Suppressor macrophage treated with lipopolysaccharide for 4 hours (primary cell): Measurements from ENCODE around the gene SF3B6.
"Not testable (repeated sequence)": the region's sequence is repeated elsewhere in the genome, so short reads cannot be mapped to it uniquely, and the experiment has no call there.

Experiments
- DNase-seq: peaks from one replicate; pipeline ENCODE4 v3.0.0-alpha.2; 2020

Gene SF3B6, protein sequence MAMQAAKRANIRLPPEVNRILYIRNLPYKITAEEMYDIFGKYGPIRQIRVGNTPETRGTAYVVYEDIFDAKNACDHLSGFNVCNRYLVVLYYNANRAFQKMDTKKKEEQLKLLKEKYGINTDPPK

DNA sequence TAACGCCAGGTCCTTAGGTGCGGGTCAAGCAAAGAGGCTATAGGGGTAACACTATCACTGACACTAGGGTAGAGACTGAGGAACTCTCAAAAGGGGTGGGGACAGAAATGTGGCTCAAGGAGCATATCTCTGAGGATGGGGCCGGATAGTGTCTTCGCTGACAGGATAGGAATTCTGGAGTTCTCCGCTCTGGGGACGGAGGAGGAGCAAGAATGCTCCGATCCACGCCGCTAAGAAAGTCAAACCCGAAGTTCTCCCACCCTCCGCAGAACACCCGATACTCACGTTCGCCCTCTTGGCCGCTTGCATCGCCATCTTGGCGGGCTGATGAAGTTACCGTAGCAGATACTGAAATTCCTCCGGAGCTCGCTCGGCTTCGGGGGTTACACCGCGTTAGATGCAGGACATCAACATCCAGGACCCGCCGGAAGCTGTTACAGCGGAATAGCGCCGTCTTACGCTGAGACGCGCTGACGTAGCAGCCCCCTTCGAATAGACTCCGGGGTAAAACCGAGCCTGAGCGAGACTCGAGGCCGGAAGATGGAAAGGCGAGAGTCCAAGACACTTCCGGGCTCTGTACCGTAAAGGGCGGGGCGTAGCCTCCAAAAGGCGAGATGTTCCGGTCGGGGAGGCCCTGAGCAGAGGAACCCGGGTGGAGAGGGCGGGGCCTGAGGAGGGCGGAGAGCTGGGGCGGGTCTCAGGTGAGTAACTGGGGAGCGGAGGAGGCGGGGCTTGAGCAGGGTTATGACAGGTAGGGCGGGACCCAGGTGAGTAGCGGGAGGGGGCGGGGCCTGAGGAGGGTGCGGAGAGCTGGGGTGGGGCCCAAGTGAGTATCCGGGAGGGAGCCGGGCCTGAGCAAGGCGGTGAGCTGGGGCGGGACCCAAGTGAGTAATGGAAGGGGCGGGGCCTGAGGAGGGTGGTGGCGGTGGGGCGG lies at the start of gene SF3B6:
SF3B6 (minus strand) TSS at position 412 of the 934 bp plus-strand sequence; CDS start at position 315, 97 bp downstream.
- DNase-seq: peak; percentile 99

DNA sequence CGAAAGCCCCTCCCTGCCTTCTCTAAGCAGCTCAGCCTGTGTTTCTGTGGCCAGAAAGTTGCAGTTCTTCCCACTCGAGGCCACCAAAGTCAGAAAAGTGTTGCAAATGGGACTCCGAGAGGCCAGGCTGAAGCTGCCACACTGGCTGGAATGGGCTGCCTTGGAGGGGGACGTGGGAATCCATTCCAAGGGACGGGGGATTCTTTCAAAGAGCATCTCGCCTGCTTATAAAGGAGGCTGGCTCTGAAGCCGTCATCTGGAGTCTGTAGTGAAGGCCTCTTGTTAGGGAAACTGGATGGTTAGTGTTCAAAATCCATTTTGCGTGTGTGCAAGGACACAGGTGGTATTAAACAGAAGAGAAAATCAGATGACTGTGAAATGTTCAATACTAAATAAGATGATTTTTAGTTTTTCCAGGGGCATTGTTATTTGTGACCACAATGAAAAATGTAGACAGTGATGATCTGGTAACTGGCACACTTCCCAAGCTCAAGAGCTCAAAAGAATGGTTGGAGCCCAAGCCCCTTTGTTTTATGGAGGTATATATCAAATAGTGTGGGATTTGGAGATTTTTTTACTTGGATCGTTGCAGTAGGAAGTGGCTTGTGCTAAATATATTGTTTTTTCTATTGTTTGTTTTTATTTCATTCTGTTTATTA lies 47.9 kb upstream of the SF3B6 start:
- DNase-seq: no peak

DNA sequence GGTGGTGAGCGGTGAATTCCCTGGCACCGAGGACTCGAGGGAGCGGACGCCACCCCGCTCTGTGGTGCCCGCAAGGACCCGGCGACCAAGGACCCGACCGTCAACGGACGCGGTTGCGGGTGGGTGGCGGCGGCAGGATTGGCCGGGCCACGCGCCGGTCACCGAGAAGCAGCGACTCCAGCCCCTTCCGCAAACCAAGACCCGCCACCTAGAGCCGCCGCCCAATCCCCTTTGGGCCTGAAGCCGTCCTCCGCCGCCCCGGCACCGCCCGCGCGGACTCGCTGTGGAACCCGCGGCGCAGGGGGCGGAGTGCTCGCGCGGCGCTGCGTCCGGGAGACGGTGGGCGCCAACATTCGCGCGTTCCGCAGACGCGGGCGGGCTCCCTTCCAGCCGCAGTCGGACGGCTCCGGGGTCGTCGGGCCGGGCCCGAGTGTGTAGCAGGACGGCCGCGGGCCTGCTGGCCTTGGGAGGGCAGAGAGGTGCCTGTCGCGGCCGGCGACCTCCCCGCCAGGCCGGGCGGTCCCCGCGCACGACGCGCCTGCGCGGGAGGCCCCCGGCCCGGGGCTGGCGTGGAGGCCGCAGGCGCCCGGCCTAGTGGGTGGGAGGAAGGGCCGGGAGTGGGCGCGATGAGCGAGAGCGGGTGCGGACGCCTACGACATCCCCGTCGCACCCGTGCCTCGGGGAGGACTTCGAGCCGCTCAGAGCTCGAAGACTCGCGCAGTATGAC lies 47.2 kb upstream of the SF3B6 start, which contains the start of the genes FAM228B and PFN4:
FAM228B (plus strand) TSS at position 275 of the 727 bp plus-strand sequence. CDS start 893 bp downstream, outside the sequence.
PFN4 (minus strand) TSS at position 140 of the 727 bp plus-strand sequence. CDS start 799 bp downstream, outside the sequence.
- DNase-seq: peak; percentile 91

DNA sequence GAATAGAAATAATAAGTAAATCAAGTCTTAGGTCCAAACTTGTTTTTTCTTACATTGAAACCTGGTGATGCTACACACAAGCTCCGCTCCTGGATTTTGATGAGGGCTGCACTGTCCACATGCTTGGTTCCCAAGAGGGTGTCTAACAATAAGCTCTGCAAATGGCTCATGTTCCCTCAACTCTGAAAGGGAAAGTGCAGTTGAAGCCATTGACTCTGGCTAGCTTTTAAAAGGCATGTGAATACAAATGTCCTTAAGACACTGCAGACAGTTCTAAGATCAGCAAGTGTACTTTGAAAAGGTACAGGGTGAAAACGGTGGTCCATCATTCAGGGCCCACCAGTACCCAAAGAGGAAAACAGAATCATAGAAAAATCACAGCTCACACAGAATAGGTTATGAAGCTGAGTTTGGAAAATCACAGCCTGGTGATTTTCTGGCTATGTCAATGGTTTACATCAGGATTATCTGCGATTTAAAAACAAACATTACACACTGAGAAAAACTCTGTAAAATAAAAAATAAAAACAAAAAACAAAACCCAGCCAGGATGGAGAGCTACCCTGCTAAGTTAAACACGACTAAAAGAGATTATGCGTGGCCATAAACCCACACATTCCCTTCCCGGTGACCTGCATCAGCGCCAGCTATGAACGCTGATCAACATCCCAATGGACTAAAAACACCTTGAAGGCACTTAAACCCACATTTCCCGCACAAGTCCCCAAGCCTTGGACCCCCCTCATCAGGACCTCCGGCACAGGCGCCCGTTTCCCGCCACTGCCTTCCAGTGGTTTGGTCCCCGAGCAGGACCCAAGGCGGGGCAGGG lies 46.5 kb upstream of the SF3B6 start:
- peak; percentile 6 for DNase-seq

DNA sequence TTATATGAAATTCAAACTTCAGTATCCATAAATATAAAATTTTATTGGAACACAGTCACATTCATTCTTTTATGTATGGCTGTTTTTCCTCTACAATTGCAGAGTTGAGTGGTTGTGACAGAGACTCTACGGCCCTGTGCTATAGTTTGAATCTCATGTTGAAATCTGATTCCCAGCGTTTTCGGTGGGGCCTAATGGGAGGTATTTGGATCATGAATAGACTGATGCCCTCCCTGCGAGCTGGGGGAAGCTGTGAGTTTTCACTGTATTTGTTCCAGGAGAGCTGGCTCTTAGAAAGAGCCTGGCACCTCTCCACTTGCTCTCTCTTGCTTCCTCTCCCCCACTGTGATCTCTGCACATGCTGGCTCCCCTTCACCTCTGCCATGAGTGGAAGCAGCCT lies 45.3 kb upstream of the SF3B6 start:
- no peak for DNase-seq

DNA sequence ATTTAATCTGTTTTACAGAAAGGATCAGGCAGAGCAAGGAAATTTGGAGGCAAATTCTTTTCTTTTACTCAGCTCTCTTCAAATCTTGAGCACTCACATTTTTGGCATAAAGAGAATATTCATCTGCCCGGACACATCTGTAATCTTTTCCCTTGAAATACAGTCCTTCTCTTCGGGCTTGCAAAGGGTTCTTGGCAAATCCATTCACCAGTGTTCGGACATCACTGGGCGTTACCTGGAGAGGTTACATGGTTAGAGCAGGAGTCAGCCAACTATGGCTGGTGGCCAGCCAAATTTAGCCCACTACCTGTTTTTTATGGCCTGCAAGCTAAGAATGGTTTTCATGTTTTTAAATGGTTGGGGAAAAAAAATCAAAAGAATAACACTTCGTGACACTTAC lies 44.9 kb upstream of the SF3B6 start:
- no peak for DNase-seq

DNA sequence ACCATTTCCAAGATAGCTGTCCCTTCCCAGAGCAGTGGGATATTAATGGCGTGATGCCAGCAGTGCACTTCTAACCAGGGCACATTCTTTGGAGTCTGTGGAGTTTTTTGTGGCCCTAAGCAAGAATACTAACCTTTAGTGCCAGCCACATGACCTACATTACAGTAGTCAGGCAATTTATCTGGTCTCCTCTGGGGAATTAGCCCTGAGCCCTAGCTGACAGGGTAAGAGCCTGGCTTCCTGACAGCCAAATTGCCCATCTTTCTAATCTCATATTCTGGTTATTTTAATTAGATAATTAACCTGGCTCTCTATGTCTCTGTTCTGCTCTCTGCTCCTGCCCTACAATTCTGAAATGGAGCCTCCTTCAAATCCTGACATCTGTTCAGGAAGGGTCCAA lies 41.8 kb upstream of the SF3B6 start:
- no peak for DNase-seq

DNA sequence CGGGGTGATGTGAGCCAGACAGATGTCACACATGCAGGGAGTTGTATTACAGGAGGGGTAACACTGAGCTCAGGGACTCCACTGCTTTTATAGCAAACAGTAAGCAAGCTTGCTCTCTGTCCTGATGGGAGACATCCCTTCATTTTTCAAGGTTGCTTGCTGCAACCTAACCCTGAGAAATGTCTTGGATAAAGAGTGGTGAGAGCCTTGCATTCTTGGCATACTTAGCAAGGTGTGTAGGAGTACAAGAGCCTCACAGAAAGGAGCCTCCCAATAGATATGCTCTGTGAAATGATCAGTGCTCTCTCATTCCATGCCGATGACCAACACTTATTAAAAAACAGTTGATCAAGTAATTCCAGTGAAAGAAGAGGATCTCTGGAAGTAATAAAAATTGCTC lies 38.9 kb upstream of the SF3B6 start:
- DNase-seq: no peak

DNA sequence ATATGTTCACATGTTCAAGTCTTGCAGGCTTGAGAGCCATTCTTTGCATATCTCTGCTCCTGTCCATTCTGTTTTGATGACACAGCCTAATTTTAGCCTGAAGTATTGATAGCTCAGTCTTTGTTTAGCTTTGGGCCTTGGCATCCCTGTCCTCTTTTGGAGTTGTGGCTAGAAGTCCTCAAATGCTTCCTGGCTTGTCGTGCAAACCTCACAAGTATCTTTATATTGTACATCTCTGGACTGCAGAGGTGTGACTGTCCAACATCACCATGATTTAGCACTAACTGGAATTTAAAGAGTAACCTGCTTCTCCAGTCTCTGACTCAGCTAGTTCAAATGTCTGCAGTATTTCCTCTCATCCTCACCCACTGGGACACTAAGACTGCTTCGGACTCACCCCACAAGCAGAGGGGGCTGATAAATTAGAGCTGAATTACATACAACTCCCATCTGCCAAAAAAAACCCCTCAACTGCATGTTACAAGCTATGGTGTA lies 35.3 kb upstream of the SF3B6 start:
- DNase-seq: no peak

DNA sequence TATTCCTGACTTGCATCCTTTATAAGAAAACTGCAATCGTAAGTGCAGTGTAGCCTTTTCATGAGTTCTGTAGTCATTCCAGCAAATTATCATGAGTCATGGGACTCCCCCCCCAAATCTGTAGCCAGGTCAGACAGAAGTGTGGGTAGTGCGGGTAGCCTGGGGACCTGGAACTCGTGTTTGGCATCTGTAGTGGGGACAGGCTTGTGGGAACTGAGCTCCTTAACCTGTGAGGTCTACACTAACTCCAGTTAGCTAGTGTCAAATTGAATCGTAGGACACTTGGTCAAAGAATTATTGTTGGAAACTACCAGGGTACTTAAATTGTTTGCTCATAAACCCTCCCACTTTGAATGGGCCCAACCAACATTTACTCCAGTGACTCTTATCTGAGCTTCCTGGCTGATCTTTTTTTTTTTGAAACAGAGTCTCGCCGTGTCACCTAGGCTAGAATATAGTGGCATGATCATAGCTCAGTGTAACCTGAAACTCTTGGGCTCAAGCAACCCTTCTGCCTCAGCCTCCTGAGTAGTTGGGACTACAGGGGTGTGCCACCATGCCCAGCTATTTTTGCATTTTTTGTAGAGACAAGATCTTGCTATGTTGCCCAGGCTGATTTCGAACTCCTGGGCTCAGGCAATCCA lies 34.7 kb upstream of the SF3B6 start:
- DNase-seq: no peak

DNA sequence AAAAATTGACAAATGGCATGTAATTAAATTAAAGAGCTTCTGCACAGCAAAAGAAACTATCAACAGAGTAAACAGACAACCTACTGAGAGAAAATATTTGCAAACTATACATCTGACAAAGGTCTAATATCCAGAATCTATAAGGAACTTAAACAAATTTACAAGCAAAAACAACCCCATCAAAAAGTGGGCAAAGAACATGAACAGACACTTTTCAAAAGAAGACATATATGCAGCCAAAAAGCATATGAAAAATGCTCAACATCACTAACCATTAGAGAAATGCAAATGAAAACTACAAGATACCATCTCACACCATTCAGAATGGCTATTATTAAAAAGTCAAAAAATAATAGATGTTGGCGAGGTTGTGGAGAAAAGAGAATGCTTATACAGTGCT lies 33.3 kb upstream of the SF3B6 start:
- not testable (repeated sequence) for DNase-seq

DNA sequence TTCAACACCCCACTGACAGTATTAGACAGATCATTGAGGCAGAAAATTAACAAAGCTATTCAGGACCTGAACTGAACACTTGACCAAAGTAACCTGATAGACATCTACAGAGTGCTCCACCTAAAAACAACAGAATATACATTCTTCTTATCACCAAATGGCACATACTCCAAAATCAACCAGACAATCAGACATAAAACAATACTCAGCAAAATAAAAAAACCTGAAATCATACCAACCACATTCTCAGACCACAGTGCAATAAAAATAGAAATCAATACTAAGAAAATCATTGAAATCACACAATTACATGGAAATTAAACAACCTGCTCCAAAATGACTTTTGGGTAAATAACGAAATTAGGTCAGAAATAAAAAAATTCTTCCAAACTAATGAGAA lies 31.2 kb upstream of the SF3B6 start:
- no peak for DNase-seq

DNA sequence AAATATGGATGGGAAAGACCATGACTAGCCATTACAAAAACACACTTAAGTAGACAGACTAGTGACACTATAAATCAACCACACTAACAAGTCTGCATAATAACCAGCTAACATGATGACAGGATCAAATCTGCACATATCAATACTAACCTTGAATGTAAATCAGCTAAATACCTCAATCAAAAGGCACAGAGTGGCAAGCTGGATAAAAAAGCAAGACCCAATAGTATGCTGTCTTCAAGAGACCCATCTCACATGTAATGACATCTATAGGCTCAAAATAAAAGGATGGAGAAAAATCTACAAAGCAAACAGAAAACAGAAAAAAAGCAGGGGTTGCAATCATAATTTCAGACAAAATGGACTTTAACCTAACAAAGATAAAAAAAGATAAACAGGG lies 30.7 kb upstream of the SF3B6 start:
- no peak for DNase-seq

DNA sequence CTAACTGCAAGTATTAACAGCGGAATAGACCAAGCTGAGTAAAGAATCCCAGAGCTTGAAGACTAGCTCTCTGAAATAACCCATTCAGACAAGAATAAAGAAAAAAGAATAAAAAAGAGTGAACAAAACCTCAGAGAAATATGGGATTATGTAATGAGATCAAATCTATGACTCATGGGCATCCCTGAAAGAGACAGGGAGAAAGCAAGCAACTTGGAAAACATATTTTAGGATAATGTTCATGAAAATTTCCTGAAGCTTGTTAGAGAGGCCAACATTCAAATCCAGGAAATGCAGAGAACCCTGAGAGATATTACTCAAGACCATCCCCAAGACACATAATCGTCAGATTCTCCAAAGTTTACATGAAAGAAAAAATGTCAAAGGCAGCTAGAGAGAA lies 29.7 kb upstream of the SF3B6 start:
- no peak for DNase-seq

DNA sequence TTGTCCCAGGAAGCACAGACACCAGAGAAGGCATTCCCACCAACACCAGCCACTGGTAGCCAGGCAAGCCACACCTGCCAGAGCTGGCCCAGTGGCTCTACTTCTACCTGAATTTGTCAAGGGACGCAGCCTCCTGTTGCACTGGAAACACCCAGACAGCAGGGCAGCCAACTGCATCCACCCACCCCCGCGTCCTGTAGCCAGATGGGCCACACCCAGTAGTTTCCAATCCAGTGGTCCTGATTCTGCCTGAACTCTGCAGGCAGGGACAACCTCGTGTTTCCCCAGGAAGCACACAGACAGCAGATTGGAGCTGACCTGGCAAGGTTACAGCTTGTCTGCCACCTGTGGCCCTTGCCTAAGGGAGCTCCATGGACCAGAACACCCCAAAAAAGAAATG lies 28.8 kb upstream of the SF3B6 start:
- DNase-seq: no peak

DNA sequence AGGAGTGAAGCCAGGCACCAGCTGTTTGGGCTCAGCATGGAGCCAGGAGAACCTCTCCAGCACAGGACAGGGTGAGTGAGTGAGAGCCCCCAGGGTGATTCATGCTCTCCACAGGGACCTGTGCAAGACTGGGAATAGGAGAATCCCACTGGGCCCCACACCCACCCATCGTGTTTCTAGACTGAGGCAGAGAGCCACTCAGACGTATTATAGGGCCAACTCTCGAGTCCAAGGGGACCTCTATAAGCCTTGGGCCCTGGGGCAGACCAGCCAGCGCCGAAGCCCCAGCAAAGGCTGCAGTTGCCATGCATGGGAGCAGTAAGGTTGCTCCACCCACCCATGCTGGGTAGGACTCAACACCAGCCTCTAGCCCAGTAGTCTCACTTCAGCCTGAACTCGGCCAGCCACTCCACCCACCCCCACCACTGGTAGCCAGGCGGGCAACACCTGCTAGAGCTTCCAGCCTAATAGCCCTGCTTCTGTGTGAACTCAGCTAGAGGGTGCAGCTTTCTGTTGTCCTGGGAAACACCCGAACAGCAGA lies 28.1 kb upstream of the SF3B6 start:
- DNase-seq: no peak

DNA sequence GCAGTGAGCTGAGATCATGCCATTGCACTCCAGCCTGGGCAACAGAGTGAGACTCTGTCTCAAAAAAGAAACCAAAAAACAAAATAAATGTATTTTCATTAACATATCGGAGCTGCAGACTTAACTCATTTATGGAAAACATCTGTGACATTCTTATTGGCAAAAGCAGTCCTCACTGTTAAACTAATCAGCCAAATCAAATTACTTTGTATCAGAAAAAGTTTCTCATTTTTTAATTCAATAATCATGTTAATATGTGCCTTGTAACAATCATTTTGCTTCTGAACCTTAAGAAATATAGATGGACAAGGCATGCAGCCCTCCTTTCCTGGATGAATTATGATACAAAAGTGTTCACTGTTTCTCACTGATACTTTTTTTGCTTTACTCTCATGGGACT lies 26.6 kb upstream of the SF3B6 start:
- no peak for DNase-seq

DNA sequence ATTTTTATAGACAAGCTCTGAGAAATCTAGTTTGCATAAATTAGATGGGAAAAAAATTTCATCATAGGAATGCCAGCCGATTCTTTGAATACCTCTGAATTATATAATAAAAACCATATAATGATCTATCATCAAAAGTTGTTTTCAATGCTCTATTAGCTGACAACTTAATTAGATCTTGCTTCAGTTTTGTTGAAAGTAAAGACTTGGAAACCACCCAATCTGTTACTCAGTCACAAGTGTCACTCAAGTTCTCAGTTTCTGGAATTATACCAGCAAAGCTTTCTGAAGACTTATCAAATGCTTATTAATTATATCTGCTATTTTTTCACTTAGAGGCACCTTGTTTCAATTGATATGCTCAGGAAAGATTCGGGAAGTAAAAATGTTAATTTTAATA lies 25.9 kb upstream of the SF3B6 start:
- DNase-seq: no peak

DNA sequence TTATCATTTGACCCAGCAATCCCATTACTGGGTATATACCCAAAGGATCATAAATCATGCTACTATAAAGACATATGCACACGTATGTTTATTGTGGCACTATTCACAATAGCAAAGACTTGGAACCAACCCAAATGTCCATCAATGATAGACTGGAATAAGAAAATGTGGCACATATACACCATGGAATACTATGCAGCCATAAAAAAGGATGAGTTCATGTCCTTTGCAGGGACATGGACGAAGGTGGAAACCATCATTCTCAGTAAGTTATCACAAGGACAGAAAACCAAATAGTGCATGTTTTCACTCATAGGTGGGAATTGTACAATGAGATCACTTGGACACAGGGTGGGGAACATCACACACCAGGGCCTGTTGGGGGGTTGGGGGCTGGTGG lies 24.6 kb upstream of the SF3B6 start:
- DNase-seq: not testable (repeated sequence)

DNA sequence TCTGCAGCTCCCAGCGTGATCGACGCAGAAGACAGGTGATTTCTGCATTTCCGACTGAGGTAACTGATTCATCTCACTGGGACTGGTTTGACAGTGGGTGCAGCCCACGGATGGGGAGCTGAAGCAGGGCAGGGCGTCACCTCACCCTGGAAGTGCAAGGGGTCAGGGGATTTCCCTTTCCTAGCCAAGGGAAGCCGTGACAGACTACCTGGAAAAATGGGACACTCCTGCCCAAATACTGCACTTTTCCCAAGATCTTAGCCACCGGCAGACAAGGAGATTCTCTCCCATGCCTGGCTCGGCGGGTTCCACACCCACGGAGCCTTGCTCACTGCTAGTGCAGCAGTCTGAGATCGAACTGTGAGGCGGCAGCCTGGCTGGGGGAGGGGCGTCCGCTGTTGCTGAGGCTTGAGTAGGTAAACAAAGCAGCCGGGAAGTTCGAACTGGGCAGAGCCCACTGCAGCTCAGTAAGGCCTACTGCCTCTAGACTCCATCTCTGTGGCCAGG lies 19.1 kb upstream of the SF3B6 start:
- not testable (repeated sequence) for DNase-seq

DNA sequence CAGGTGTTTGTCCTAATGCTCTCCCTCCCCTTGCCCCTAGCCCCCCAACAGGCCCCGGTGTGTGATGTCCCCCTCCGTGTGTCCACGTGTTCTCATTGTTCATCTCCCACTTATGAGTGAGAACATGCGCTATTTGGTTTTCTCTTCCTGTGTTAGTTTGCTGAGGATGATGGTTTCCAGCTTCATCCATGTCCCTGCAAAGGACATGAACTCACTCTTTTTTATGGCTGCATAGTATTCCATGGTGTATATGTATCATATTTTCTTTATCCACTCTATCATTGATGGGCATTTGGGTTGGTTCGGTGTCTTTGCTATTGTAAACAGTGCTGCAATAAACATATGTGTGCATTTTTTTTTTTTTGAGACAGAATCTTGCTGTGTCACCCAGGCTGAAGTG lies 17.1 kb upstream of the SF3B6 start:
- DNase-seq: not testable (repeated sequence)
